CD4-positive, alpha-beta memory T cell (primary cell): Measurements from ENCODE around the gene CYP4F11. TPM values are rescaled to one million over a fixed set of nuclear protein-coding genes. Genes with fewer than 3 reads are reported as not detected.
A peak's percentile ranks its signal among the peaks of the same experiment; 100 is the strongest.
"Not testable (repeated sequence)": the region's sequence is repeated elsewhere in the genome, so short reads cannot be mapped to it uniquely, and the experiment has no call there.

Experiments
- CTCF ChIA-PET: fragments of 350-600 bp; sonication (Branson Sonifier 250); formaldehyde crosslinking; loops from one replicate; lab custom pipeline; 2021; ENCODE audit warnings: inconsistent platforms; ENCODE audit not compliant: partially characterized antibody; lab: Charles Lee
- POLR2A ChIA-PET: fragments of 350-600 bp; sonication (Branson Sonifier 250); formaldehyde crosslinking; loops from one replicate; lab custom pipeline; 2021; ENCODE audit not compliant: partially characterized antibody; lab: Charles Lee
- DNase-seq, 5 donors: peaks; one replicate each; pipeline versions ENCODE4 v3.0.0 to v3.0.0-alpha.2; 2020 to 2022; ENCODE audit warnings: mixed read lengths in 1 of 5
- H3K27ac ChIP-seq: one replicate; pipeline ENCODE4 v1.7.0; 2013; ENCODE audit warnings: low read depth, low read length
- H3K27me3 ChIP-seq: 2 replicates; pipeline ENCODE4 v1.7.0; 2013; ENCODE audit warnings: mild to moderate bottlenecking, low read length, moderate library complexity; ENCODE audit not compliant: insufficient read depth
- H3K36me3 ChIP-seq: 2 replicates; pipeline ENCODE4 v1.7.0; 2013; ENCODE audit warnings: mild to moderate bottlenecking, low read length, moderate library complexity; ENCODE audit not compliant: insufficient read depth
- H3K4me1 ChIP-seq: 2 replicates; pipeline ENCODE4 v1.7.0; 2013; ENCODE audit warnings: mild to moderate bottlenecking, low read length, moderate library complexity; ENCODE audit not compliant: insufficient read depth
- H3K4me3 ChIP-seq, 2 donors: one replicate each; pipeline ENCODE4 v1.7.0; 2013; ENCODE audit warnings: low read length in 2 of 2, mild to moderate bottlenecking in 1 of 2
- H3K9me3 ChIP-seq, 2 donors: one replicate each; pipeline ENCODE4 v1.7.0; 2013; ENCODE audit warnings: low read length in 2 of 2, control low read depth in 1 of 2; ENCODE audit not compliant: control insufficient read depth in 1 of 2
- H3K27ac Mint-ChIP-seq, 7 donors: one replicate each; pipeline ENCODE4 v1.8.0; 2020 to 2021; ENCODE audit warnings: mixed read lengths in 7 of 7, mild to moderate bottlenecking in 6 of 7, inconsistent platforms in 3 of 7, moderate library complexity in 3 of 7
- H3K27me3 Mint-ChIP-seq, 2 donors: one replicate each; pipeline ENCODE4 v1.8.0; 2020 to 2021; ENCODE audit warnings: mixed read lengths in 2 of 2
- H3K36me3 Mint-ChIP-seq, 2 donors: one replicate each; pipeline ENCODE4 v1.8.0; 2020 to 2021; ENCODE audit warnings: mixed read lengths in 2 of 2, inconsistent platforms in 1 of 2, mild to moderate bottlenecking in 1 of 2
- H3K4me1 Mint-ChIP-seq, 4 donors: one replicate each; pipeline ENCODE4 v1.8.0; 2020 to 2021; ENCODE audit warnings: mixed read lengths in 4 of 4, mild to moderate bottlenecking in 1 of 4
- H3K4me3 Mint-ChIP-seq, 8 donors: one replicate each; pipeline ENCODE4 v1.8.0; 2020 to 2021; ENCODE audit warnings: mixed read lengths in 8 of 8, mild to moderate bottlenecking in 7 of 8, moderate library complexity in 6 of 8, inconsistent platforms in 3 of 8
- H3K9me3 Mint-ChIP-seq, 8 donors: one replicate each; pipeline ENCODE4 v1.8.0; 2020 to 2021; ENCODE audit warnings: mixed read lengths in 8 of 8, mild to moderate bottlenecking in 5 of 8, inconsistent platforms in 3 of 8, moderate library complexity in 1 of 8
- intact Hi-C: fragments of 100-400 bp; cut with micrococcal nuclease; formaldehyde crosslinking; loops from one replicate; pipeline ENCODE4 v1.15.1; 2023
- polyA plus RNA-seq, 2 donors: library from polyadenylated mRNA; unstranded; fragments of 300-500 nt; fragmentation: Illumina TruSeq; gene quantifications; one replicate each; pipeline ENCODE4 v1.2.3, GENCODE V29; 2021
- total RNA-seq, 2 experiments: library from RNA; stranded (reverse); gene quantifications; one replicate each; pipeline ENCODE4 v1.2.3, GENCODE V29; 2021

Gene CYP4F11
- total and polyA plus RNA-seq, 4 experiments from 2014 or later: not detected

DNA sequence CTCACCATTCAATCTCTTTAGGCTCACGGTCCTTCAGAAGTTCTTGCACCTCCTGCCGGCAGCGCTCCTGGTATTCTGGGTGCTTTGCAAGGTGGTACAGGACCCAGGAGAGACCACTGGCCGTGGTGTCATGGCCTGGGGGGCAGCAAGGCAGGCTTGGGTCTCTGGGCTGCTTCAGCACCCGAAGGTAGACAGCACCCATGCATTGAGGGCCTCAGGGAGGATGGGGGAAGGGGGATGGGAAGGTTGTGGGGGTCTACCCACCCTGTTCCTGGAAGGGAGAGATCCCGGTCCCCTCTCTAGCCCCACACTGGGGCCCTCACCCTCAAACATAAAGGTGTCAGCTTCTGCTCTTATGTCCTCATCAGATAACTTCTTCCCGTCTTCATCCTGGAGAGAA lies 48.4 kb downstream of the CYP4F11 start:
- Histone ChIP-seq H3K27me3 (peaks cover under 1% of the 10 kb centered on the region), H3K4me1 (no peaks in the 10 kb centered on the region), H3K36me3 (no peaks in the 10 kb centered on the region), H3K4me3 (no peak overlapping the region), H3K27ac (no peak overlapping the region), H3K9me3 (no peaks in the 10 kb centered on the region)
- Mint-ChIP-seq H3K9me3 (peaks cover 0 to under 1% (median 0%) of the 10 kb centered on the region in 8 donors), H3K4me3 (no peak overlapping the region), H3K27me3 (peaks cover 12 to 17% of the 10 kb centered on the region in 2 donors), H3K4me1 (no peaks in the 10 kb centered on the region), H3K36me3 (no peaks in the 10 kb centered on the region), H3K27ac (no peak overlapping the region)
- no peak for DNase-seq
- ChIA-PET CTCF (no interaction called here), POLR2A (no interaction called here)
- intact Hi-C loops: no loop called here

DNA sequence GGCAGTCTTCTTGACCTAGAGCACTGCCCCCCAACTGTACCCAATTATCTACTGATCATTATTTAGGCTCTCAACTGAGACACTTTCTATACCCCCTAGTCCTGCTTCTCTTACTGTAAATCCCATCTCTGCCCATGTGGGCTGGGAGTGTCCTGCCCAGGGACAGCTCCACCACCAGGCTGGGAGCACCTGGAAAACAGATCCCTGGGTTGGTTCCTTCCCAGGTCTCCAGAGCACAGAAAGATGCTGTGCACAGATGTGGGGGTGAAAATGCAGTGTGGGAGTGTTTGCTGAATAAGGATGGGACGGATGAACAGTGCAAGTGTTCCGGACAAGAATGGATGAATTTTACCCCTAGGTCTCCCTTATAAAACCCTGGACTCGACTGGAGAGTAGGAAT lies 49.2 kb downstream of the CYP4F11 start:
- no peak overlapping the region for H3K4me3 ChIP-seq
- H3K27me3 ChIP-seq: peaks cover 5% of the 10 kb centered on the region
- Mint-ChIP-seq H3K4me3 (no peak overlapping the region), H3K4me1 (no peaks in the 10 kb centered on the region), H3K9me3 (peaks cover 0 to 2% (median 0%) of the 10 kb centered on the region in 8 donors), H3K27ac (no peak overlapping the region), H3K27me3 (peaks cover 14 to 20% of the 10 kb centered on the region in 2 donors), H3K36me3 (no peaks in the 10 kb centered on the region)
- POLR2A ChIA-PET: no interaction called here
- intact Hi-C loops: no loop called here
- no peaks in the 10 kb centered on the region for H3K36me3 ChIP-seq
- H3K4me1 ChIP-seq: no peaks in the 10 kb centered on the region
- DNase-seq: no peak
- H3K9me3 ChIP-seq: no peaks in the 10 kb centered on the region
- H3K27ac ChIP-seq: no peak overlapping the region
- CTCF ChIA-PET: no interaction called here

DNA sequence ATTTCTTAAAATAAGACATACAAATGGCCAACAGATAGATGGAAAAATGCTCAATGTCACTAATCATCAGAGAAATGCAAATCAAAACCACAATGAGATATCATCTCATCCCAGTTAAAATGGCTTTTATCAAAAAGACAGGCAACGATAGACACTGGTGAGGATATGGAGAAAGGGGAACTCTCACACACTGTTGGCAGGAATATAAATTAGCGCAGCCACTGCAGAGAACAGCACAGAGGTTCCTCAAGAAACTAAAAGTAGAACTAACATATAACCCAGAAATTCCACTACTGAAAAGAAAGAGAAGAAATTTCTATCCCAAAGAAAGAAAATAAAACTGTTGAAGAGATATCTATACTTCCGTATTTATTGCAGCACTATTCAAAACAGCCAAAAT lies 51.0 kb downstream of the CYP4F11 start:
- peaks cover 17 to 24% of the 10 kb centered on the region in 2 donors for H3K27me3 Mint-ChIP-seq
- H3K4me3 Mint-ChIP-seq, H3K4me1 ChIP-seq, H3K27ac ChIP-seq, H3K36me3 ChIP-seq, H3K9me3 ChIP-seq, H3K36me3 Mint-ChIP-seq, H3K27me3 ChIP-seq, CTCF ChIA-PET, POLR2A ChIA-PET, DNase-seq, H3K27ac Mint-ChIP-seq, H3K4me1 Mint-ChIP-seq, H3K4me3 ChIP-seq, intact Hi-C loops, H3K9me3 Mint-ChIP-seq: not testable (repeated sequence)

DNA sequence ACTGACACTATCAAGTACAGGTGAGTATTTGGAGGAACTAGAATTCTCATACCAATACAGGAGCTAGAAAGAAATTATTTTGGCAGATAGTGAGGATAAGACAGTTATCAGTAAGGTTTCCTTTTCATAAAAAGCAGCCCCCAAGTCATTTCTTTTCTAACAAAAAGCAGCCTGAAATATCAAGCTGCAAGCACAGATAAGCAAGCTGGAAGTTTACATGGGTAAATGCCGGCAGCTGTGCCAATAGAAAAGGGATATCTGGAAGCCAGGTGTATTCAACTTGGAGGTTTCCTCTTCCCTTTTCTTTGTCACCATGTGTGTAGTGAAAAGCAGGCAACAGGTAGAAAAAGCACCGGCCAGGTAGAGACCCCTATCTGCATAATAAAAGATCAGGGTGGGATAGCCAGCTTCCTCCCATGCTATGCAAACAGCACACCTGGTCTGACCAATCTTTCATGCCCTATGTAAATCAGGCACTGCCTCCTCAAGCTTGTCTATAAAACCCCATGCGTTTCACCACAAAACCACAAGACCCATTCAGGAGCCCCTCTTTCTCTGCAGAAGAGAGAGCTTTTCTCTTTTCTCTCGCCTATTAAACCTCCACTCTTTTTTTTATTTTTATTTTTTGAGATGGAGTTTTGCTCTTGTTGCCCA lies 59.4 kb downstream of the CYP4F11 start:
- no peak overlapping the region for H3K4me3 ChIP-seq
- no peak for DNase-seq
- Mint-ChIP-seq H3K9me3 (peaks cover 0 to 7% (median 3%) of the 10 kb centered on the region in 8 donors), H3K4me1 (peaks cover 0 to 12% (median 0%) of the 10 kb centered on the region in 4 donors), H3K27me3 (peaks cover 23 to 24% of the 10 kb centered on the region in 2 donors), H3K4me3 (no peak overlapping the region), H3K27ac (no peak overlapping the region), H3K36me3 (no peaks in the 10 kb centered on the region)
- peaks cover 1% of the 10 kb centered on the region for H3K27me3 ChIP-seq
- H3K27ac ChIP-seq: no peak overlapping the region
- CTCF ChIA-PET: interaction anchor here (1.4 kb wide), 1 partner anchor 63 kb away, joined by 3 read pairs; no protein-coding TSS in a partner anchor
- POLR2A ChIA-PET: no interaction called here
- intact Hi-C loops: no loop called here
- peaks cover 7% of the 10 kb centered on the region for H3K4me1 ChIP-seq
- H3K9me3 ChIP-seq: no peaks in the 10 kb centered on the region
- H3K36me3 ChIP-seq: no peaks in the 10 kb centered on the region

DNA sequence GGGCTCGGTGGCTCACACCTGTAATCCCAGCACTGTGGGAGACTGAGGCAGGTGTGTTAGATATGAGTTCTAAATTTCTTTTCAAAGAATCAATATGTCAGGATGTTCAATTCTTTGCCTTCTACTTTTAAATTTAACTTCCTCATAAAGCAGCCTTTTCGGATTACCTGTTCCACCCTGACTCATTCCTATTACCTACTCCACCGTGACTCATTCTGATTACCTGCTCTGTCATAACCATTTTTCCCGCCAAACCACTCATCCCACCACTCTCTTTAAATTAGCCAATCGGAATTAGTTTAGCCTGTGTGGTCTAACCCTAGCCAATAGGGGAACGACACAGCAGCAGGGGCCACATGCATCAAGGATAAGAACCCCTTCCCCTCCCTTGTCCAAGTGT lies 60.6 kb downstream of the CYP4F11 start:
- H3K36me3 Mint-ChIP-seq, H3K36me3 ChIP-seq, DNase-seq, H3K4me3 ChIP-seq, POLR2A ChIA-PET, H3K27ac Mint-ChIP-seq, H3K4me3 Mint-ChIP-seq, H3K9me3 Mint-ChIP-seq, H3K9me3 ChIP-seq, H3K4me1 ChIP-seq, intact Hi-C loops, H3K27me3 ChIP-seq, H3K27ac ChIP-seq, CTCF ChIA-PET: not testable (repeated sequence)
- H3K27me3 Mint-ChIP-seq: peaks cover 21 to 30% of the 10 kb centered on the region in 2 donors
- peaks cover 4 to 19% (median 5%) of the 10 kb centered on the region in 4 donors for H3K4me1 Mint-ChIP-seq

DNA sequence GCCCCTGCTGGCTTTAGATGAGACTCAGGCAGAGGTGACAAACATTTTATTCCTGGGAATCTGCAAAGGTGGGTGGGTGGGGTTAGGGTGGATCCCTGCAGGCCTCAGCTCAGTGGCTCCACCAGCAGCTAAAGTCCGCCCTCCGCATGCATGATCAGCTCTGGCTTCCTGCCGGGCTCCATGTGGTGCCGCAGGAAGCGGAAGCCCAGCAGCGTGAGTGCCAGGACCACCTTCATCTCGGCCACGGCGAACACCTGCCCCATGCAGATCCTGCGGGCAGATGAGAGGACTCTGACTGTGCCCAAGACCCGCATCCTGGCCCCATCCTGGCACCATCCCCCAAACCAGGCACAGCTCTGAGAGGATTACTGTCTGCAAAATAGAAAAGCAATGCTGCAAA lies 62.8 kb downstream of the CYP4F11 start:
- Histone ChIP-seq H3K4me1 (peaks cover 7% of the 10 kb centered on the region), H3K9me3 (no peaks in the 10 kb centered on the region), H3K36me3 (no peaks in the 10 kb centered on the region), H3K4me3 (no peak overlapping the region), H3K27ac (no peak overlapping the region), H3K27me3 (no peaks in the 10 kb centered on the region)
- peaks cover 4 to 19% (median 6%) of the 10 kb centered on the region in 4 donors for H3K4me1 Mint-ChIP-seq
- H3K4me3 Mint-ChIP-seq: peak overlapping the region in 5 of 8 donors; percentile 28 to 79 (median 68)
- ChIA-PET POLR2A (no interaction called here), CTCF (interaction anchor here (0.6 to 1.4 kb wide), 3 partner anchors 27 to 62 kb away, joined by 3 to 5 read pairs (median 3); no protein-coding TSS in a partner anchor)
- intact Hi-C loops: no loop called here
- peaks cover 0 to 7% (median 3%) of the 10 kb centered on the region in 8 donors for H3K9me3 Mint-ChIP-seq
- DNase-seq: peak in 2 of 5 donors; percentile 1 to 3
- peaks cover 15 to 29% of the 10 kb centered on the region in 2 donors for H3K27me3 Mint-ChIP-seq
- H3K27ac Mint-ChIP-seq: peak overlapping the region in 1 of 7 donors; percentile 61
- no peaks in the 10 kb centered on the region for H3K36me3 Mint-ChIP-seq

DNA sequence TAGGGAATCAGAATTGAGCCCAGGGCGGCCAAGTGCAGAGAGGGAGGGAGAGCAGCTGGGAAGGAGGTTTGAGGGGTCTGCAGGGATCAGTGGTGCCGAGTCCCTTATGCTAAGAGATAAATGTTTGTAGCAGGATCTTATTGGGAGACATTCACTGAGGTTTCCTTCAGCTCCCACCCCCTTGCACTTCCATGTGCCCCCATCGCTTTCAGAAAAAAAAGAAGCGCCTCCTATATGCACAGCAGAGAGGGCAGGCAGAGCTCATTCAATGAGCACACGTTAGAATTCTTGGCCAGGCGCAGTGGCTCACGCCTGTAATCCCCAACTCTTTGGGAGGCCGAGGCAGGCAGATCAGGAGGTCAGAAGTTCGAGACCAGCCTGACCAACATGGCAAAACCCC lies 64.5 kb downstream of the CYP4F11 start:
- Histone ChIP-seq H3K27me3 (no peaks in the 10 kb centered on the region), H3K36me3 (no peaks in the 10 kb centered on the region), H3K9me3 (no peaks in the 10 kb centered on the region), H3K4me3 (no peak overlapping the region), H3K4me1 (peaks cover 7% of the 10 kb centered on the region), H3K27ac (no peak overlapping the region)
- Mint-ChIP-seq H3K9me3 (peaks cover 0 to 7% (median 3%) of the 10 kb centered on the region in 8 donors), H3K4me1 (peaks cover 4 to 19% (median 6%) of the 10 kb centered on the region in 4 donors), H3K27me3 (peaks cover 9 to 22% of the 10 kb centered on the region in 2 donors), H3K27ac (no peak overlapping the region), H3K4me3 (no peak overlapping the region), H3K36me3 (no peaks in the 10 kb centered on the region)
- CTCF ChIA-PET: interaction anchor here (0.8 to 2.8 kb wide), 11 partner anchors 10 to 243 kb away, joined by 3 to 33 read pairs (median 4); no protein-coding TSS in a partner anchor
- intact Hi-C loops: loop anchor here (1.0 to 2.0 kb wide), 5 partner anchors 33 to 312 kb away; no protein-coding TSS in a partner anchor
- no peak for DNase-seq
- POLR2A ChIA-PET: interaction anchor here (1.2 kb wide), 1 partner anchor 34 kb away, joined by 5 read pairs; no protein-coding TSS in a partner anchor
